ENCODE measurements around the gene GUCY1A2.
"Not testable (repeated sequence)": the region's sequence is repeated elsewhere in the genome, so short reads cannot be mapped to it uniquely, and the experiment has no call there.

The GUCY1A2 gene

DNA sequence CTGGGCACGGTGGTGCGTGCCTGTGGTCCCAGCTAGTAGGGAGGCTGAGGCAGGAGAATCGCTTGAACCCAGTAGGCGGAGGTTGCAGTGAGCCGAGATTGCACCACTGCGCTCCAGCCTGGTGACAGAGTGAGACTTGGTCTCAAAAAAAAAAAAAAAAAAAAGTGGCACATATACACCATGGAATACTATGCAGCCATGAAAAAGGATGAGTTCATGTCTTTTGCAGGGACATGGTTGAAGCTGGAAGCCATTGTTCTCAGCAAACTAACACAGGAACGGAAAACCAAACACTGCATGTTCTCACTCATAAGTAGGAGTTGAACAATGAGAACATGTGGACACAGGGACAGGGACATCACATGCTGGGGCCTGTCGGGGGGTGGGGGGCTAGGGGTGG, 241.0 kb downstream of the GUCY1A2 start:
- H3K9ac ChIP-seq (ENCODE audit: low read length); H3K4me1 ChIP-seq (ENCODE audit: insufficient read depth, low read length); H3K27me3 ChIP-seq (ENCODE audit: control insufficient read depth in 1 of 2, insufficient read depth in 2 of 2, low read length in 2 of 2); H3K27ac ChIP-seq (ENCODE audit: low read depth, low read length); H3K4me3 ChIP-seq (ENCODE audit: low read depth in 1 of 2, low read length in 2 of 2); H3K9me3 ChIP-seq (ENCODE audit: low read length); H3K36me3 ChIP-seq (ENCODE audit: insufficient read depth, low read length): not testable (repeated sequence)

DNA sequence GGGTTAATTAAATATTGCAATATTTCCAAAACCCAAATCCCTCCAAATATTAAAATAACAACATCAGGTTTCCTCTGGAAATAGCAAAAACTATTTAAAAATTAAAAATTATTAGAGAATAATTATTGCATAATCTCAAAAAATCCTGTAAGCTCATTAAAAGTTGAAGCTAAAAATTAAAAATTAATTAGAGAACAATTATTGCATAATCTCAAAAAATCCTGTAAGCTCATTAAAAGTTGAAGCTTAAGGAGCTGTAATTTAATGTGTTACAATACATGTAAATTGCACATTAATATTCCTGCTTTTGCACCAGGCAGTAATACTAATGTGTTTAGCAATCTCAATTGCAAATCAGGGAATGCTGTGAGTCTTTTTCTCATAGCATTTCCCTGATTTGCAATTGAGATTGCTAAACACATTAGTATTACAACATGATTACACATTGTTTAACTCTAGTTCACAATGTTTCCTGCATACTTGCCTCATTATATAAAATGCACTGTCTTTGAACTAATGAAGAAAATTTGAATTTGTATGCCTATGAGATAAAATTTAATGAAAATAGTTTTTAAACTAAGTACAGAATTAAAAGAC, 247.7 kb downstream of the GUCY1A2 start:
- no peak overlapping the region for H3K27ac ChIP-seq (ENCODE audit: low read depth, low read length)
- H3K27me3 ChIP-seq (ENCODE audit: control insufficient read depth in 1 of 2, insufficient read depth in 2 of 2, low read length in 2 of 2), result no peaks in the 10 kb centered on the region
- H3K4me1 ChIP-seq (ENCODE audit: insufficient read depth, low read length), result no peaks in the 10 kb centered on the region
- no peaks in the 10 kb centered on the region for H3K9me3 ChIP-seq (ENCODE audit: low read length)
- no peak overlapping the region for H3K4me3 ChIP-seq (ENCODE audit: low read depth in 1 of 2, low read length in 2 of 2)
- no peak overlapping the region for H3K9ac ChIP-seq (ENCODE audit: low read length)
- no peaks in the 10 kb centered on the region for H3K36me3 ChIP-seq (ENCODE audit: insufficient read depth, low read length)

DNA sequence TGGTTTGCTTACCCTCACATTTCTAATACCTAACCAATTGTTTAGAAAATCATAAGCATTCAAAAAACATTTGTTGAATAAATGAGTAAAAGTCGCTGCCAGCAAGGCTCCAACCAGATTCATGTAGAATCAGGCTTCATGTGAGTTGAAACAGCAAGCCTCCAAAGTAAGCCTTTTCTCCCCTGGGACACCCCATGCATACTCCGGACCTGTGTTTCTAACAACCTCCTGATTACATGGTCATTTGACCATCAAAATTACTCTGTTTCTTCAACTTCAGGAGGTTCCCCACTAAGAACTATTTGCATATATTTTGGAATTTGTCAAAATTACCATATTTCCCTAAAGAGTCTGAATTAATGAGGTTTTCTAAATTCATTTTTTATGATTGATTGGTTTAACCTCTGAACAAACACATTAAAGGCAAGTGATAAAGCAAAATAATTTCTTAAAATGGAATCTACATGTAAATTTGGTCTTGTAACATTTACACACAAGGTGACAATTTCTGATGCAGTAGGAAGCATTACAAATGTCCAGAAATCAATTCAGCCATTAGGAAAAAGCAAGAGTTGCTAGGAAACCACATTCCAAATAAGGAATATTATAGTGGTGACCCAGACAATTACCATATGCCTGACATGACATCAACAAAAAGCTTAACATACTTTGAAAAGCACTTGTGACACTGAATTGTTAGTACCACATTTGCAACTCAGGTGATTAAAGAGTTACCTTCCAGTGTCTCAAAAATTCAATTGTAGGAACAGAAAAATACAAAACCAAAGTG, 252.6 kb downstream of the GUCY1A2 start:
- Histone ChIP-seq H3K9ac (ENCODE audit: low read length) (no peak overlapping the region), H3K27me3 (ENCODE audit: control insufficient read depth in 1 of 2, insufficient read depth in 2 of 2, low read length in 2 of 2) (no peaks in the 10 kb centered on the region), H3K9me3 (ENCODE audit: low read length) (no peaks in the 10 kb centered on the region), H3K4me1 (ENCODE audit: insufficient read depth, low read length) (no peaks in the 10 kb centered on the region), H3K27ac (ENCODE audit: low read depth, low read length) (no peak overlapping the region), H3K4me3 (ENCODE audit: low read depth in 1 of 2, low read length in 2 of 2) (no peak overlapping the region), H3K36me3 (ENCODE audit: insufficient read depth, low read length) (no peaks in the 10 kb centered on the region)

DNA sequence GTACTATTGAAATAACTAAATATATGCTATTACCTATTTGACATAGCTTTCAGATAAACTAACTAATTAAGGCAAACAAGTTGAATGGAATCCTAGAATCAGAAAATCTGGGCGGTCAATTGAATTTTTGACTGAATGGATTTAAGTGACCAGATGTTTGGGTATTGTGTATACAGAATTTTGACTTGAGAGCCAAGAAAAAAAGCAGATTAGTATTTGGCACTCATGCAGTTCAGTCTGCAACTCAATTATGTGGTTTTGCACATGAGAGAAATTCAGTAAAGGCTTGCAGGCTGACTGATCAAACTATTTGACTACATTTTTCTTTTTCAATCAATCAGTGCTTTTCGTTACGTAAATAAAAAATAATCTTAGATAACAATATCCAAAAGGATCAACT, 254.8 kb downstream of the GUCY1A2 start:
- no peak overlapping the region for H3K9ac ChIP-seq (ENCODE audit: low read length)
- no peaks in the 10 kb centered on the region for H3K27me3 ChIP-seq (ENCODE audit: control insufficient read depth in 1 of 2, insufficient read depth in 2 of 2, low read length in 2 of 2)
- H3K36me3 ChIP-seq (ENCODE audit: insufficient read depth, low read length), result no peaks in the 10 kb centered on the region
- no peak overlapping the region for H3K4me3 ChIP-seq (ENCODE audit: low read depth in 1 of 2, low read length in 2 of 2)
- no peaks in the 10 kb centered on the region for H3K4me1 ChIP-seq (ENCODE audit: insufficient read depth, low read length)
- H3K27ac ChIP-seq (ENCODE audit: low read depth, low read length), result no peak overlapping the region
- no peaks in the 10 kb centered on the region for H3K9me3 ChIP-seq (ENCODE audit: low read length)

DNA sequence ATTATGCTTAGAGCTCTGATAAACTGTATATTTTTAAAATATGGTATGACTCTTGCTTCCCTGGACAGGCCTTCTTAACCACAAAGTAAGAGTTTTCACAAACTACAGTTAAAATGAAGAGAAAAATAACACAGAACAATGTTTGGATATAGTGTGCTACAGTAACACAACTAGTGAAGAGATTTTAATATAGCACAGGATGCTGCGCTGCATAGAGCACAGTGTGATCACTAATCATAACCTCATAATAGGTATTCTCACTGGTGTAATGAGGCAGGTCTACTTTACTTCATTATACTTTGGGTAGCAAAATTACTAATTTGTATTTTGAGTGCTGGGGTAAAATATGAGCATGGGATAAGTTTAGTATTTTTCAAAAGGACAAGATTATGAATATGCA, 256.5 kb downstream of the GUCY1A2 start:
- Histone ChIP-seq H3K4me3 (ENCODE audit: low read depth in 1 of 2, low read length in 2 of 2) (no peak overlapping the region), H3K9ac (ENCODE audit: low read length) (no peak overlapping the region), H3K27me3 (ENCODE audit: control insufficient read depth in 1 of 2, insufficient read depth in 2 of 2, low read length in 2 of 2) (no peaks in the 10 kb centered on the region), H3K36me3 (ENCODE audit: insufficient read depth, low read length) (no peaks in the 10 kb centered on the region), H3K9me3 (ENCODE audit: low read length) (no peaks in the 10 kb centered on the region), H3K4me1 (ENCODE audit: insufficient read depth, low read length) (no peaks in the 10 kb centered on the region), H3K27ac (ENCODE audit: low read depth, low read length) (no peak overlapping the region)

DNA sequence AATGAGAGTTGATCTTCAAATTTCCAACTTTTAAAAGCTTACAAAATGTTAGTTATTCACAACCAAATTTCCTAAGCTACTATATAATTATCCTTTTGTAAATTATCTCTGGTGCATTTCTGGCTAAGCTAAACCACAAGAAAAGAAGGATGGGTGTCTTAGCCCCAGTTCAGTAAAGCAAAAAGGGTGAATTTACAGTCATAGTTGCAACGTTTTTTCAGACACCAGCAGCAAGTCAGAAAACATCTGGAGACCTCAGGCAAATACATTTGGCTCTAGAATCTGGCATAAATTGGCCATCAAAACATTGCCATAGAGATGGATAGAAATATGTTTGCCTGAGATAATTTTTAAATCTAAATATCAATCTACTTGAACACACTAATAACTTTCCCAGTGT, 257.0 kb downstream of the GUCY1A2 start:
- no peak overlapping the region for H3K9ac ChIP-seq (ENCODE audit: low read length)

DNA sequence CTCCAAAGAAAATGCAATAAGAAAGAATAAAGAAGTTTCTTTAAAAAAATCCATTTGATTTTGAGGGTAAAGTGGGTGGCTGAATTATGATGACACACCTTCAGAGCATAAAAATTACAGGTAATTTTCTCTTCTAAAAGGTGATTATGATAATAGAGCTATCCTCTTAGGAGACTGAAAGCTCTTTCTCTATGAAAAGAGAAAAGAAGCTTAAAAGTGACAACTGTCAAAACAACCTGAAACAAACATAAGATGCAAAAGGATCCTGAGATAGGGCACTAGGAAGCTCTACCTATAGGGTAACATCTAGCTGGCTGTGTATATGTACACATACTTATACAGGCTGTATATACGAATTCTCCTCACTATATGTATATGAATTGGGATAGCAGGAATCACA, 270.2 kb downstream of the GUCY1A2 start:
- Histone ChIP-seq H3K9ac (ENCODE audit: low read length) (no peak overlapping the region), H3K27ac (ENCODE audit: low read depth, low read length) (no peak overlapping the region), H3K4me3 (ENCODE audit: low read depth in 1 of 2, low read length in 2 of 2) (no peak overlapping the region), H3K4me1 (ENCODE audit: insufficient read depth, low read length) (no peaks in the 10 kb centered on the region), H3K27me3 (ENCODE audit: control insufficient read depth in 1 of 2, insufficient read depth in 2 of 2, low read length in 2 of 2) (no peaks in the 10 kb centered on the region), H3K9me3 (ENCODE audit: low read length) (no peaks in the 10 kb centered on the region), H3K36me3 (ENCODE audit: insufficient read depth, low read length) (no peaks in the 10 kb centered on the region)

More for the DNA sequence above, 257.0 kb downstream of the GUCY1A2 start:
- no peaks in the 10 kb centered on the region for H3K4me1 ChIP-seq (ENCODE audit: insufficient read depth, low read length)
- H3K27me3 ChIP-seq (ENCODE audit: control insufficient read depth in 1 of 2, insufficient read depth in 2 of 2, low read length in 2 of 2), result no peaks in the 10 kb centered on the region
- no peak overlapping the region for H3K27ac ChIP-seq (ENCODE audit: low read depth, low read length)
- no peaks in the 10 kb centered on the region for H3K9me3 ChIP-seq (ENCODE audit: low read length)
- no peak overlapping the region for H3K4me3 ChIP-seq (ENCODE audit: low read depth in 1 of 2, low read length in 2 of 2)
- no peaks in the 10 kb centered on the region for H3K36me3 ChIP-seq (ENCODE audit: insufficient read depth, low read length)

DNA sequence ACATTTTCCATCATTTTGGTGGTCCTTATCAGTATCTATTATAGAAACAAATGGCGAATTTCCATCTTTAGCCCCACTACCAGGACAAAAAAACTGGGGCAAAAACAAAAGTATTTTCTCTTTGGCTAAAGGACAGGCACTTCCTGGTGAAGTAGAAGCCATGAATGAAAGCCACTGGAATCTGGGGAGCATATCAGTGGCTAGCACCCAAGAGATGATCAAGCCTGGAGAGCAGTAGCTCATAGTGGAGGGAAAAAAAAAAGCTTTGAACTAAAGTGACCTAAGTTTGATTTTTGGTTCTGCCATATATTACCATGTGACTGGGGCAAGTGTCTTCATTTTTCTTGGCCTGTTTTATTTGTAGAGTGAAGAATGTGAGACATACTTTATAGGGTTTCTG, 272.3 kb downstream of the GUCY1A2 start:
- H3K27me3 ChIP-seq (ENCODE audit: control insufficient read depth in 1 of 2, insufficient read depth in 2 of 2, low read length in 2 of 2), result no peaks in the 10 kb centered on the region
- no peaks in the 10 kb centered on the region for H3K36me3 ChIP-seq (ENCODE audit: insufficient read depth, low read length)
- H3K4me1 ChIP-seq (ENCODE audit: insufficient read depth, low read length), result no peaks in the 10 kb centered on the region
- H3K27ac ChIP-seq (ENCODE audit: low read depth, low read length), result no peak overlapping the region
- no peak overlapping the region for H3K4me3 ChIP-seq (ENCODE audit: low read depth in 1 of 2, low read length in 2 of 2)
- H3K9me3 ChIP-seq (ENCODE audit: low read length), result no peaks in the 10 kb centered on the region
- H3K9ac ChIP-seq (ENCODE audit: low read length), result no peak overlapping the region

DNA sequence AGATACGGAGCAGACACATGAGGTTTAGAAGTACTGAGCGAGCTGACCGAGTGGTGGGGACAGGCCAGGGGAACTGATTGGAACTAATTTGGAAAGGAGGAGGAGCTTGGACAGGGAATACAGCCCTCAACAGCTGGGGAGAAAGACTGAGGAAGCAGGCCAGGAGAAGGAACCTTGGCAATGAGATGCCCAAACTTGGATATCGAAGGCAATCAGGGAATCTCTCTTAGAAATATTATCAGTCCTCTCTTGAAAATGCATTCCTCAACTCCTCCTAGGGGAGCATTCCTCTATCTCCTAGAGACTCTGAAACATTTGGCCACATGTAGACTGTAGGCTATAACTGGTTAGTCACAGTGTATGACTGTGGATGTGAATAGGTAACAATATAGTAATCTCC, 284.6 kb downstream of the GUCY1A2 start:
- Histone ChIP-seq H3K27me3 (ENCODE audit: control insufficient read depth in 1 of 2, insufficient read depth in 2 of 2, low read length in 2 of 2) (no peaks in the 10 kb centered on the region), H3K4me1 (ENCODE audit: insufficient read depth, low read length) (no peaks in the 10 kb centered on the region), H3K36me3 (ENCODE audit: insufficient read depth, low read length) (no peaks in the 10 kb centered on the region), H3K27ac (ENCODE audit: low read depth, low read length) (no peak overlapping the region), H3K9ac (ENCODE audit: low read length) (no peak overlapping the region), H3K4me3 (ENCODE audit: low read depth in 1 of 2, low read length in 2 of 2) (no peak overlapping the region), H3K9me3 (ENCODE audit: low read length) (no peaks in the 10 kb centered on the region)

DNA sequence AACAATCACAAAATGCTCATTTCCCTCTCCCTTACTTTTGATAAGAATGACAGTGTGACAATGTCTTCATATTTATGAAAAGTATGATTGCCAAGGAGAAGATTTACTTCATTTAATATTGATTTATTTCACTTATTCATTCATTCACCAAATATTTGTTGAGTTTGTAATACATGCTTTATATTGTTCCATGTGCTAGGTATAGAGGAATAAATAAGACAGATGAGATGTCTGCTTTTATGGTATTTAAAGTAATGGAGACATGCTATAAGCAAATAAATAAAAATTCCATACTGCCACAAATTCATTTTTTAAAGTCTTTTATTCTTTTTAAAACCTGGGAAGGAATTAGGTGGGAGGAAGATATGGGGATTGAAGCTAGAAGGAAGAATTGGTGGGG, 289.4 kb downstream of the GUCY1A2 start:
- H3K27ac ChIP-seq (ENCODE audit: low read depth, low read length), result no peak overlapping the region
- no peak overlapping the region for H3K9ac ChIP-seq (ENCODE audit: low read length)
- H3K36me3 ChIP-seq (ENCODE audit: insufficient read depth, low read length), result no peaks in the 10 kb centered on the region
- H3K4me3 ChIP-seq (ENCODE audit: low read depth in 1 of 2, low read length in 2 of 2), result no peak overlapping the region
- H3K9me3 ChIP-seq (ENCODE audit: low read length), result no peaks in the 10 kb centered on the region
- H3K27me3 ChIP-seq (ENCODE audit: control insufficient read depth in 1 of 2, insufficient read depth in 2 of 2, low read length in 2 of 2), result no peaks in the 10 kb centered on the region
- no peaks in the 10 kb centered on the region for H3K4me1 ChIP-seq (ENCODE audit: insufficient read depth, low read length)

DNA sequence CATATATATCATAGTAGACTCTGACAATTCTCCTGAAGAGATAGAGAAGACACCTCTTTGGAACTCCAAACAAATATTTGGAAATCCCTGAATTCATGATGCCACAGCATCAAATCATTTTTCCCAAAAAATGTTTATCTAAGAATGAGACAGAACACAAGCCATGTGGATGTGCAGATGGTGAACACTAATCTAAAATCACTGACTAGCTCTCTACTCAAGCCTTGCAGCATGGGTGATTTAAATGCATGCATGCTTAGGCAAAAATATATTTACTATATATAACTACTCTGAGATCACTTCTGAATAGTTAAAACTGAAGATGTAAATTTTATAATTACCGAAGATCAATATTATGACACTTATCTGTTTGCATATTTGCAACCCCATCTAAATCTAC, 289.9 kb downstream of the GUCY1A2 start:
- no peaks in the 10 kb centered on the region for H3K27me3 ChIP-seq (ENCODE audit: control insufficient read depth in 1 of 2, insufficient read depth in 2 of 2, low read length in 2 of 2)
- H3K36me3 ChIP-seq (ENCODE audit: insufficient read depth, low read length), result no peaks in the 10 kb centered on the region
- H3K27ac ChIP-seq (ENCODE audit: low read depth, low read length), result no peak overlapping the region
- no peaks in the 10 kb centered on the region for H3K9me3 ChIP-seq (ENCODE audit: low read length)
- H3K4me3 ChIP-seq (ENCODE audit: low read depth in 1 of 2, low read length in 2 of 2), result no peak overlapping the region
- H3K9ac ChIP-seq (ENCODE audit: low read length), result no peak overlapping the region
- no peaks in the 10 kb centered on the region for H3K4me1 ChIP-seq (ENCODE audit: insufficient read depth, low read length)

DNA sequence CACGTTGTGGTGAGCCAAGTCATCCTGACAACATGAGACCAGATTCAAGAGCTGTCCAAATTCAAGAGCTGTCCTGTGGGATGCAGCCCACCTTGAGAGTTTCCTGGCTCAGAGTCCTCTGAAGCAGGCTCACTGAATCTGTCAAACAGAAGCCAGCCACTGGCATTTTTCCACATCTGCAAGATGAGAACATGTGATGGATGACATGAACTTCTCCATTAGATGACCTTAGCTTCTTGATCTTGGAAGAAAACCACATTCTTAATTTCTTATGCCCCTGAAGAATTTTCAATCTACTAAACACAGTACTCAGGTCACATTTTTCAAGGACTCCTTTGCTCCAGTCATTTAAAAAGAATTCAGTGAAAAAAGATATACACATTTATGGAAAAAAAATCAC, 291.0 kb downstream of the GUCY1A2 start:
- H3K9ac ChIP-seq (ENCODE audit: low read length), result no peak overlapping the region
- H3K27ac ChIP-seq (ENCODE audit: low read depth, low read length), result no peak overlapping the region
- H3K9me3 ChIP-seq (ENCODE audit: low read length), result no peaks in the 10 kb centered on the region
- H3K27me3 ChIP-seq (ENCODE audit: control insufficient read depth in 1 of 2, insufficient read depth in 2 of 2, low read length in 2 of 2), result no peaks in the 10 kb centered on the region
- no peaks in the 10 kb centered on the region for H3K4me1 ChIP-seq (ENCODE audit: insufficient read depth, low read length)
- no peak overlapping the region for H3K4me3 ChIP-seq (ENCODE audit: low read depth in 1 of 2, low read length in 2 of 2)
- no peaks in the 10 kb centered on the region for H3K36me3 ChIP-seq (ENCODE audit: insufficient read depth, low read length)
